Kidney (tissue), 14 donors: Measurements from ENCODE around the gene INO80B. TPM values are rescaled to one million over a fixed set of nuclear protein-coding genes. Genes with fewer than 3 reads are reported as not detected.

Experiments used
- DNase-seq, 5 donors: peaks; one replicate each; pipeline ENCODE4 v3.0.0-alpha.2; 2013 to 2020
- FAIRE-seq: peaks from 2 replicates; lab custom pipeline; 2012; peaks lifted over from hg19 to GRCh38; lab: Jason Lieb, UNC
- H3K27ac ChIP-seq, 2 donors: one replicate each; pipeline ENCODE4 v1.7.0; 2013; ENCODE audit warnings: low read depth in 2 of 2, low read length in 2 of 2, inconsistent platforms in 1 of 2
- H3K27me3 ChIP-seq: one replicate; pipeline ENCODE4 v1.7.1; 2013; ENCODE audit warnings: low read length, inconsistent platforms; ENCODE audit not compliant: control insufficient read depth, insufficient read depth
- H3K36me3 ChIP-seq, 3 donors: one replicate each; pipeline versions ENCODE4 v1.7.0 to v1.7.1; 2013; ENCODE audit warnings: low read length in 3 of 3, control low read depth in 1 of 3, inconsistent platforms in 1 of 3; ENCODE audit not compliant: insufficient read depth in 3 of 3, control insufficient read depth in 2 of 3
- H3K4me1 ChIP-seq, 3 donors: one replicate each; pipeline versions ENCODE4 v1.7.0 to v1.7.1; 2013; ENCODE audit warnings: low read length in 3 of 3, inconsistent platforms in 1 of 3, low read depth in 1 of 3; ENCODE audit not compliant: control insufficient read depth in 2 of 3, insufficient read depth in 2 of 3
- H3K4me3 ChIP-seq, 3 donors: one replicate each; pipeline versions ENCODE4 v1.7.0 to v1.8.1; 2013; ENCODE audit warnings: low read length in 3 of 3, control low read depth in 1 of 3, inconsistent platforms in 1 of 3
- H3K9ac ChIP-seq, 3 donors: one replicate each; pipeline versions ENCODE4 v1.7.0 to v1.7.1; 2013; ENCODE audit warnings: low read length in 3 of 3, control low read depth in 1 of 3, inconsistent platforms in 1 of 3
- H3K9me3 ChIP-seq, 3 donors: one replicate each; pipeline versions ENCODE4 v1.7.0 to v1.7.1; 2013; ENCODE audit warnings: low read length in 3 of 3, control low read depth in 1 of 3, inconsistent platforms in 1 of 3; ENCODE audit not compliant: control insufficient read depth in 2 of 3, insufficient read depth in 1 of 3
- CTCF ChIP-seq: IDR thresholded peaks from 3 replicates; pipeline ENCODE4 v1.5.1; 2012; ENCODE audit warnings: mild to moderate bottlenecking, moderate library complexity, borderline replicate concordance; ENCODE audit not compliant: insufficient read depth; ENCODE audit errors: extremely low read depth
- intact Hi-C: fragments of 100-400 bp; cut with DNase I; formaldehyde crosslinking; loops from one replicate; pipeline ENCODE4 v1.11.1; 2022
- polyA plus RNA-seq: library from polyadenylated mRNA; stranded (reverse); fragments of 350-450 nt; fragmentation: Illumina TruSeq; extraction: RNeasy Lipid Tissue Mini Kit (QIAGEN cat#74804); gene quantifications from one replicate; pipeline ENCODE4 v1.2.3, GENCODE V29; 2014; ENCODE audit warnings: low read depth, low replicate concordance; ENCODE audit not compliant: insufficient read depth
- total RNA-seq: library from RNA; stranded (reverse); fragmentation: NEBNext Ultra II Directional; extraction: Animal tissue kit (Norgen Biotek cat#: 25700); gene quantifications from one replicate; pipeline ENCODE4 v1.2.1, GENCODE V29; 2021
- donor health status: control.
- donor health status: control.
- donor health status: control.
- donor health status: control.
- donor health status: control.
- donor health status: DM: yes; HTN: yes; CAD: no.
- donor health status: Normal renal cell carcinoma (clear cell type).

The INO80B gene
- total and polyA plus RNA-seq, 2 donors from 2014 or later, result 37.0 to 44.2 TPM

- intact Hi-C loops, result no loop called here
- Histone ChIP-seq H3K9ac (no peak overlapping the region), H3K4me3 (no peak overlapping the region), H3K27me3 (no peaks in the 10 kb centered on the region), H3K27ac (no peak overlapping the region), H3K4me1 (peaks cover 0 to 5% (median under 1%) of the 10 kb centered on the region in 3 donors), H3K9me3 (no peaks in the 10 kb centered on the region), H3K36me3 (peaks cover 4 to 54% (median 21%) of the 10 kb centered on the region in 3 donors)
- FAIRE-seq (no peak), DNase-seq (no peak)
- no peak for TF ChIP-seq CTCF
These were observed 28.6 kb upstream of the INO80B start for GRCh38 chr2:74426181-74426758.

DNA sequence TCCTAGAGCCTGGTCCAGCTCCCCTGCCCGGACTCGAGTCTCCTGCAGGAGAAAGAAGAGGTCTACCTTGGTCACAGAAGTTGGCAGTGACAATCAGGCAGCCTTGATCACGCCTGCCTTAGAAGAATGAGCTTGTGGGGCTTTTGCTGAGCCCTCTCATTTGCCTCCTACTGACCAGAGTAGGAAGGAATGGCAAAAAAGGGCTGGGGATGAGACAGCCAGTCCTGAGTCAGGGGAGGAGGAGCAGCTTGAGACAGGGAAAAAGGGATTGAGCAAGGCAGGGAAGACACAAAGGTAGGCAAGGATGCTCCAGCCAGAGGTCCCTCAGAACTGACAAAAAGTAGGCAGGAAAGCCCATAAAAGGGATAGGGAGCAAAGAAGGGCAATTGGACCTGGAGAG lies 27.3 kb upstream of the INO80B start:
- peaks cover 0 to 9% (median 5%) of the 10 kb centered on the region in 3 donors for H3K4me1 ChIP-seq
- H3K27ac ChIP-seq, result no peak overlapping the region
- H3K36me3 ChIP-seq, result peaks cover 6 to 66% (median 27%) of the 10 kb centered on the region in 3 donors
- no peak for TF ChIP-seq CTCF
- H3K9me3 ChIP-seq, result no peaks in the 10 kb centered on the region
- DNase-seq (no peak), FAIRE-seq (no peak)
- H3K9ac ChIP-seq, result no peak overlapping the region
- intact Hi-C loops, result no loop called here
- no peaks in the 10 kb centered on the region for H3K27me3 ChIP-seq
- H3K4me3 ChIP-seq, result no peak overlapping the region

GRCh38 chr2:74428675-74429074 lies 26.2 kb upstream of the INO80B start:
- Histone ChIP-seq H3K9me3 (no peaks in the 10 kb centered on the region), H3K4me1 (peaks cover 0 to 9% (median 6%) of the 10 kb centered on the region in 3 donors), H3K27me3 (no peaks in the 10 kb centered on the region), H3K4me3 (no peak overlapping the region), H3K36me3 (peaks cover 6 to 66% (median 27%) of the 10 kb centered on the region in 3 donors), H3K27ac (no peak overlapping the region), H3K9ac (no peak overlapping the region)
- TF ChIP-seq CTCF, result no peak
- intact Hi-C loops, result no loop called here
- DNase-seq, result no peak
- FAIRE-seq, result no peak
